ENCODE data around the gene NDUFS2.
A peak's percentile ranks its signal among the peaks of the same experiment; 100 is the strongest.

- TF ChIP-seq CREB1 (IDR thresholded peaks at IDR 0.05; ENCODE audit: low read depth) (no peak), USF1 (IDR thresholded peaks at IDR 0.05) (no peak), EP300 (IDR thresholded peaks at IDR 0.05; ENCODE audit: borderline replicate concordance) (no peak), RAD21 (IDR thresholded peaks at IDR 0.05; ENCODE audit: low read depth) (peak; percentile 12; the same call in 1 of the 2 replicates), CEBPB (IDR thresholded peaks at IDR 0.05) (no peak), NFIC (IDR thresholded peaks at IDR 0.05) (no peak), ZBTB7A (IDR thresholded peaks at IDR 0.05; ENCODE audit: low read depth) (no peak), EGR1 (IDR thresholded peaks at IDR 0.05) (no peak), REST (IDR thresholded peaks at IDR 0.05; ENCODE audit: low read depth) (no peak), MAX (IDR thresholded peaks at IDR 0.05) (no peak), TEAD4 (IDR thresholded peaks at IDR 0.05) (no peak), YY1 (IDR thresholded peaks at IDR 0.05; ENCODE audit: low read depth) (no peak)
Observed at GRCh38 chr1:161229896-161230295, 27.7 kb downstream of the NDUFS2 start.

All from Ishikawa (cell line).